Measurements from ENCODE around the gene BTBD16.

DNA sequence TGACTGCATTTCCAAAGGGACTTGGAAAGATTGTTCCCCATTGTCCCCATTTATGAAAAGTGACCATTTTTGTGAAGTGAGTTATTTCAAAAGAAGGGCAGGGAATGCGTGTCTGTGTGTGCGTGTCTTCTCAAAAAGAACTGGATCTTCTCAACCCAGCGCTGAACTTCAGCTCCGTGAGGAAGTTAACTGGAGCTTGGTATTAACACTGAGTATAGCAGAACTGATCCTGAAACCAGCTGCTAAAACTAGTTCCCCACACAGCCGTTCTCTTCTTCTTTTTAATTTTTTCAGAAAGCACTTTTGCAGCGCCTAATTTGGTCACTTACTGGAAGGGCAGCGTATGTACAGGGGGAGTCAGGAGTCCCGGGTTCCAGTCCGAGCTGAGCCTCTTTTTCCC, 57.6 kb downstream of the BTBD16 start:
- TF ChIP-seq, protein P1, sequence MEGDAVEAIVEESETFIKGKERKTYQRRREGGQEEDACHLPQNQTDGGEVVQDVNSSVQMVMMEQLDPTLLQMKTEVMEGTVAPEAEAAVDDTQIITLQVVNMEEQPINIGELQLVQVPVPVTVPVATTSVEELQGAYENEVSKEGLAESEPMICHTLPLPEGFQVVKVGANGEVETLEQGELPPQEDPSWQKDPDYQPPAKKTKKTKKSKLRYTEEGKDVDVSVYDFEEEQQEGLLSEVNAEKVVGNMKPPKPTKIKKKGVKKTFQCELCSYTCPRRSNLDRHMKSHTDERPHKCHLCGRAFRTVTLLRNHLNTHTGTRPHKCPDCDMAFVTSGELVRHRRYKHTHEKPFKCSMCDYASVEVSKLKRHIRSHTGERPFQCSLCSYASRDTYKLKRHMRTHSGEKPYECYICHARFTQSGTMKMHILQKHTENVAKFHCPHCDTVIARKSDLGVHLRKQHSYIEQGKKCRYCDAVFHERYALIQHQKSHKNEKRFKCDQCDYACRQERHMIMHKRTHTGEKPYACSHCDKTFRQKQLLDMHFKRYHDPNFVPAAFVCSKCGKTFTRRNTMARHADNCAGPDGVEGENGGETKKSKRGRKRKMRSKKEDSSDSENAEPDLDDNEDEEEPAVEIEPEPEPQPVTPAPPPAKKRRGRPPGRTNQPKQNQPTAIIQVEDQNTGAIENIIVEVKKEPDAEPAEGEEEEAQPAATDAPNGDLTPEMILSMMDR (IDR thresholded peaks at IDR 0.05) = no peak
- no peak for TF ChIP-seq POLR2A (IDR thresholded peaks at IDR 0.05)

Data from body of pancreas (tissue), 4 donors.